BJ (cell line): Measurements from ENCODE around the gene EPAS1. TPM values are rescaled to one million over a fixed set of nuclear protein-coding genes. Genes with fewer than 3 reads are reported as not detected.

Experiments
- CTCF ChIA-PET: fragments of 350-600 bp; formaldehyde crosslinking; extraction: SDS; loops from one replicate; lab custom pipeline; 2021; ENCODE audit warnings: antibody characterized with exemption, inconsistent platforms; lab: Yijun Ruan, JAX
- POLR2A ChIA-PET: fragments of 300-600 bp; sonication (Branson Sonifier 250); formaldehyde crosslinking; extraction: SDS; loops from one replicate; lab custom pipeline; 2021; ENCODE audit warnings: antibody characterized with exemption; lab: Charles Lee
- DNase-seq: peaks from one replicate; pipeline ENCODE4 v3.0.0-alpha.2; 2011; ENCODE audit warnings: low read depth
- H3K27me3 ChIP-seq: 2 replicates; pipeline ENCODE4 v1.6.0; 2011; ENCODE audit warnings: low read length; ENCODE audit not compliant: control insufficient read depth, insufficient read depth
- H3K36me3 ChIP-seq: 2 replicates; pipeline ENCODE4 v1.5.1; 2011; ENCODE audit warnings: low read length; ENCODE audit not compliant: control insufficient read depth, insufficient read depth
- H3K4me3 ChIP-seq: 2 replicates; pipeline ENCODE4 v1.5.1; 2011; ENCODE audit warnings: low read depth, mild to moderate bottlenecking, control low read depth, low read length
- polyA plus RNA-seq: library from polyadenylated mRNA; depleted of rRNA; stranded (reverse); fragments of >200 nt; gene quantifications from 2 replicates; pipeline ENCODE4 v1.2.3, GENCODE V29; 2011
- TF ChIP-seq, protein P1 (sequence below): IDR thresholded peaks from 2 replicates; pipeline ENCODE4 v1.5.1; 2011; ENCODE audit warnings: low read depth, mild to moderate bottlenecking, control low read depth, inconsistent platforms, low read length, moderate library complexity; ENCODE audit not compliant: insufficient read depth

Gene EPAS1
- polyA plus RNA-seq, 1 experiment: 531 TPM

DNA sequence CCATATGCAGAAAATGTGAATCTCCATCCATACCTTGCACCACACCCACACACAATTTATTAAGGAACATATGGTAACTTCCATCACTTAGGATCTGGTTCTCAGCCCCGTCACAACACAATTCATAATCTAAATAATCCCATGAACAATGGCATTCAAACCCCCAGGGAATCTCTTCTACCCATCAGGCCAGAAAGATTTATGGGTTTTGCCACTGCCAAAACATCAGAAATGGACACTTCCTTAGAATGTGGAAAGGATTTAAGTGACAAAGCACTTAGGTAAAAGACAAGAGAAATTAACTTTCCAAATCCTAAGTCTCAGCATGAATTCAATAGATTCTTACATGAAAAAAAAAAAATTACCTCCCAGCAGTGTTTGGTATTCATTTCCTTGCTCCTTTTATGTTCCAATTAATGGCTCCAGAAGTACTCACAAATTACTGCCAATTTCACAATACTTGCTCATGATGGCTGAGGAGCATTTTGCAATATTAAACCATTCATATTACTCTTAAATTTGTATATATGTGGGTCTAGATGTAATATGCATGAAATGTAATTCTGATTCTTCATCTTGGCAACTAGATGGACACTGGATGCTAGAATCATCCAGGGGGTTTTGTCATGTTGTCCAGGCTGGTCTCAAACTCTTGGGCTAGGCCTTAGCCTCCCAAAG is 125.6 kb downstream of the EPAS1 start:
- TF ChIP-seq, protein P1, sequence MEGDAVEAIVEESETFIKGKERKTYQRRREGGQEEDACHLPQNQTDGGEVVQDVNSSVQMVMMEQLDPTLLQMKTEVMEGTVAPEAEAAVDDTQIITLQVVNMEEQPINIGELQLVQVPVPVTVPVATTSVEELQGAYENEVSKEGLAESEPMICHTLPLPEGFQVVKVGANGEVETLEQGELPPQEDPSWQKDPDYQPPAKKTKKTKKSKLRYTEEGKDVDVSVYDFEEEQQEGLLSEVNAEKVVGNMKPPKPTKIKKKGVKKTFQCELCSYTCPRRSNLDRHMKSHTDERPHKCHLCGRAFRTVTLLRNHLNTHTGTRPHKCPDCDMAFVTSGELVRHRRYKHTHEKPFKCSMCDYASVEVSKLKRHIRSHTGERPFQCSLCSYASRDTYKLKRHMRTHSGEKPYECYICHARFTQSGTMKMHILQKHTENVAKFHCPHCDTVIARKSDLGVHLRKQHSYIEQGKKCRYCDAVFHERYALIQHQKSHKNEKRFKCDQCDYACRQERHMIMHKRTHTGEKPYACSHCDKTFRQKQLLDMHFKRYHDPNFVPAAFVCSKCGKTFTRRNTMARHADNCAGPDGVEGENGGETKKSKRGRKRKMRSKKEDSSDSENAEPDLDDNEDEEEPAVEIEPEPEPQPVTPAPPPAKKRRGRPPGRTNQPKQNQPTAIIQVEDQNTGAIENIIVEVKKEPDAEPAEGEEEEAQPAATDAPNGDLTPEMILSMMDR: no peak
- Histone ChIP-seq H3K27me3 (no peaks in the 10 kb centered on the region), H3K36me3 (no peaks in the 10 kb centered on the region), H3K4me3 (no peak overlapping the region)
- POLR2A ChIA-PET: no interaction called here
- DNase-seq: no peak
- CTCF ChIA-PET: no interaction called here

DNA sequence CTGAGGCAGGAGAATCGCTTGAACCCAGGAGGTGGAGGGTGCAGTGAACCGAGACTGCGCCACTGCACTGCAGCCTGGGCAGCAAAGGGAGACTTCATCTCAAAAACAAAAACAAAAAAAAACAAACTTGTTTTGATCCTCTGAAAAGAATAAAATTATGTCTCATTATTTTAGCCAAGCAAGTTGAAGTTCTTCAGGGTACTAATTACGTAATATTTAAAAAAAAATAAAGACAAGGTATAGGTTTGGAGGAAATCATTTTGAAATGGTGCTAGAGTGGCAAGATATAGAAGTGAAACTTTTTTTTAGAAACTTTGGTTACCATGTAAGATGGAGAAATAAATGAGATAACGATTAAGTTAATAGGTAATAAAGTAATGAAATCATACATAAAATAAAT is 127.7 kb downstream of the EPAS1 start:
- no peak for DNase-seq
- Histone ChIP-seq H3K27me3 (no peaks in the 10 kb centered on the region), H3K4me3 (no peak overlapping the region), H3K36me3 (no peaks in the 10 kb centered on the region)
- ChIA-PET CTCF (no interaction called here), POLR2A (no interaction called here)
- TF ChIP-seq, protein P1: no peak

DNA sequence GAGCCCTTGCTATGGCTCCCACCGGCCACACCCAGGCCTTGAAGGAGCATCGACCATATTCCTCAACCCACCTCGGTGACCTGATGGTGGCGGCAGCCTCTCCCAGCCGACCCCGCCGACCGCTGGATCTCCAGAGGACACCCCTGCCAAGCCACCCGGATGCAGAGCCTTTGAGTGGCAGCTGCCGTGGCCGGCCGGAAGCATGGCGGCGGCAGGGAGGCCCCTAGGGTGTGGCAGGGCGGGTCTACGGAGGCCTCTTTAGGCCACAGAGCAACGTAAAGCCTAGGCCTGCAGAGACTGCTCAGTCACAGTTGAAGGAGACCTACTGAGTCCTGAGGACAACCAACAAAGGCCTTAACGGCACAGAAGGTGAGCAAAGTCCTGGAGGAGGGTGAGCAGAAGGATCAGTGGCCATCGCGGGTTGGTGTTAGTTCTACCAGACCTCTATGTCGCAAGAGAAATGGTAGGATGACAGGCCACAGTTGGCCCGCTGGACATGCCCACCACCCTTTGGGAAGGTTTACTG is 131.8 kb downstream of the EPAS1 start:
- TF ChIP-seq, protein P1: no peak
- no peaks in the 10 kb centered on the region for H3K27me3 ChIP-seq
- CTCF ChIA-PET: no interaction called here
- H3K4me3 ChIP-seq: no peak overlapping the region
- H3K36me3 ChIP-seq: no peaks in the 10 kb centered on the region
- DNase-seq: no peak
- POLR2A ChIA-PET: no interaction called here

DNA sequence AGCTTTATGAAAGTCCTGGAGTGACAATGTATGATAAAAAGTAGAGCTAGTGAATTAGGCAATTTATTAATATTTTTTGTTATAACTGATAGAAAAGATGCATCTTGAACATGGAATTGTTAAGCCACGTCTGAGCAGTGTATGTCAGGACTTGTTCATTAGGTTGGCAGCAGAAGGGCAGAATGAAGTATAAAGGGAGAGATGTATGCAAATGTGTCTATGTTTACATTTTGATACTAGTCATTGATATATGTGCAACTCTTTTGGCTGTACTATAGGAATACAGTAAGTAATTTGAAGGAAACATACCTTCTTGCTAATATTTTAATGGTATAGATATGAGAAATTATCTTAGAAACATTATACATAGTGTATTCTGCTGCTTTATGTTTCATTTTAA is 133.2 kb downstream of the EPAS1 start:
- POLR2A ChIA-PET: no interaction called here
- Histone ChIP-seq H3K27me3 (no peaks in the 10 kb centered on the region), H3K36me3 (no peaks in the 10 kb centered on the region), H3K4me3 (no peak overlapping the region)
- DNase-seq: no peak
- TF ChIP-seq, protein P1: no peak
- CTCF ChIA-PET: interaction anchor here (0.6 kb wide), 2 partner anchors 172 to 349 kb away, joined by 3 read pairs; no protein-coding TSS in a partner anchor

DNA sequence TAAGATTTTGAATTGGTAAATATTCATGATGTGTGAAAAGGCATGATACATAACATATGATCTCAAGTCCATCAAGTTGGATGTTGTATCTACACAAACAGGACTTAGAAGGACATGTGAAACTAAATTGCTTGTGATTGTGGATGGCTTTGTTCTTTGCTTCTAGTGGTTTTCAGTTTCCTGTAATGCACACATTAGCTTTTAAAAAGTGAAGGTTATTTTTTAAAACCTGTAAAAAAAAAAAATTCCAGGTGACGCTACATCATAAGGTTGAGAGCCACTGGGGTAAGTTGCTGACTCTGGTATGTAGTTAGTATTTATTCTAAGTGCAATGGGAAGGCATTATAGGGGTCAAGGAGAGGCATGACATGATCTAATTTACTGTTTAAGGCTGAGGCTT is 133.8 kb downstream of the EPAS1 start:
- H3K4me3 ChIP-seq: no peak overlapping the region
- H3K27me3 ChIP-seq: no peaks in the 10 kb centered on the region
- DNase-seq: no peak
- H3K36me3 ChIP-seq: no peaks in the 10 kb centered on the region
- POLR2A ChIA-PET: no interaction called here
- CTCF ChIA-PET: no interaction called here
- TF ChIP-seq, protein P1: no peak
